ENCODE measurements around the gene SLAMF8. TPM values are rescaled to one million over a fixed set of nuclear protein-coding genes. Genes with fewer than 3 reads are reported as not detected.

Gene SLAMF8
- total RNA-seq, 1 donor from 2014 or later: not detected

GRCh38 chr1:159860456-159860855 lies 33.8 kb downstream of the SLAMF8 start:
- DNase-seq (ENCODE audit: low spot score in 2 of 2, unreplicated experiment in 2 of 2): no peak
- Mint-ChIP-seq H3K27me3 (ENCODE audit: low read depth) (peaks cover 10% of the 10 kb centered on the region), H3K9me3 (no peaks in the 10 kb centered on the region), H3K4me3 (no peak overlapping the region), H3K27ac (no peak overlapping the region), H3K4me1 (peaks cover 3% of the 10 kb centered on the region), H3K36me3 (no peaks in the 10 kb centered on the region)
- TF ChIP-seq CTCF (IDR thresholded peaks at IDR 0.05; ENCODE audit: unreplicated experiment): no peak

DNA sequence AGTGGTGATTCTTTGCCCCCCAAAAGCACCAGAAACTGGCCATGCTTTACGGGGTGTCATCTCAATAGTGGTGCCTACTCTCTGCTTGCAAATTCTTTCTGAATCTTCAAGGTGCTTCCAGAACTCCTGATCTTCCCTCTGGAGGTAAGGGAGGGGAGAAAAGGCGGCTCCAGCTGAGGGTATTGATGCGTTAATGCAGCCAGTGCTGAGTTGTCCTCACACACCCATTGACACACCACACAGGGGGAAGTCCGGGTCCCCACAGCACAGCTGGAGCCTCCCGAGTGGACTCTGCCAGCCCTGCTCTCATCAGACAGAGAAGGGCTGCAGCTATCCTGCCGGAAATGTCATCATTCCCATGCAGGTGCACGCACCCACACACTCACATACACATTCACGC lies 34.5 kb downstream of the SLAMF8 start:
- Mint-ChIP-seq H3K9me3 (no peaks in the 10 kb centered on the region), H3K27ac (no peak overlapping the region), H3K36me3 (no peaks in the 10 kb centered on the region), H3K4me3 (no peak overlapping the region), H3K4me1 (peaks cover 3% of the 10 kb centered on the region), H3K27me3 (ENCODE audit: low read depth) (peaks cover 11% of the 10 kb centered on the region)
- DNase-seq (ENCODE audit: low spot score in 2 of 2, unreplicated experiment in 2 of 2): no peak
- no peak for TF ChIP-seq CTCF (IDR thresholded peaks at IDR 0.05; ENCODE audit: unreplicated experiment)

GRCh38 chr1:159862031-159862430 lies 35.4 kb downstream of the SLAMF8 start:
- H3K27me3 Mint-ChIP-seq (ENCODE audit: low read depth): peaks cover 11% of the 10 kb centered on the region
- no peaks in the 10 kb centered on the region for H3K9me3 Mint-ChIP-seq
- no peak overlapping the region for H3K27ac Mint-ChIP-seq
- no peak for TF ChIP-seq CTCF (IDR thresholded peaks at IDR 0.05; ENCODE audit: unreplicated experiment)
- DNase-seq (ENCODE audit: low spot score in 2 of 2, unreplicated experiment in 2 of 2): no peak
- H3K4me1 Mint-ChIP-seq: peaks cover 5% of the 10 kb centered on the region
- H3K36me3 Mint-ChIP-seq: no peaks in the 10 kb centered on the region
- H3K4me3 Mint-ChIP-seq: no peak overlapping the region

DNA sequence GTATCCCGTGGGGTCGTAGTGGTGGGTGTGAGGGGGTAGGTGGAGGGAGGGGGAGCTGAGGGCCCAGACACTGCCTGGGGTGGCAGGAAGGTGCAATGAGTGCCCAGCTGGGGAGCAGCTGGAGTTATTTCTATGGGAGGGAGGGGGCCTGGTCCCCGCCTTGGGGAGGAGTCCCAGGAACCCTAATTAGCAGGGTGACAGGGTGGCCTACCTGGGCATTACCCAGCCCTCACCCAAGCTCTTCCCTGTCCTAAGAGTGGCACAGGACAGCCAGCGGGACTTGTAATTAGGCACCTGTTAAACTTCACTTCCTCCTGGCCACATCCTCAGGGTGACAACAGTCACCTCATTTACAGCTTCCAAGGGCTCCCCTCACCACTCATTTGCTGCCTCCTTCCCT lies 35.9 kb downstream of the SLAMF8 start, which contains the start of gene VSIG8:
TSS of gene VSIG8 (minus strand) at position 101 of the 400 bp plus-strand sequence. CDS start 136 bp downstream, outside the sequence.
- no peak within 1 kb of the TSS for H3K4me3 Mint-ChIP-seq
- peaks cover 9% of the 10 kb centered on the region for H3K4me1 Mint-ChIP-seq
- H3K27ac Mint-ChIP-seq: no peak within 1 kb of the TSS
- H3K9me3 Mint-ChIP-seq: no peaks in the 10 kb centered on the region
- no peak for DNase-seq (ENCODE audit: low spot score in 2 of 2, unreplicated experiment in 2 of 2)
- no peaks in the 10 kb centered on the region for H3K36me3 Mint-ChIP-seq
- peaks cover 11% of the 10 kb centered on the region for H3K27me3 Mint-ChIP-seq (ENCODE audit: low read depth)
- TF ChIP-seq CTCF (IDR thresholded peaks at IDR 0.05; ENCODE audit: unreplicated experiment): no peak

DNA sequence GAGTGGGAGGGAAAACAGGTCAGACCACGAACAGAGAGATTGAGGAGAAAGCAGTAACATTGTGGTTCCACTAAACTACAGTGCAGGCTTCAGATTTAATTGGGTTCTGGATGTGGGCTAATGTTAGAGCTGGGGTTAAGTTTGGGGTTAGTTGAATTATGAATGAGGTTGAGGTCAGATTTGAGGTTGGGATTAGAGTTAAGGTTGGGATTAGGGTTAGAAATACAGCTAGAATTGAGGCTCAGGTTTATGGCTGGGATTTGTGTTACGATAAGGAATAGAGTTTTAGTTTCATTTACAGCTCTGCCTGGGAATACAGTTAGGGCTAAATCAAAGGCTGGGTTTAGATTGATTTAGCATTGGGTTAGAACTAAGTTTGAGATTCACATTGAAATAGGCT lies 37.6 kb downstream of the SLAMF8 start:
- TF ChIP-seq CTCF (IDR thresholded peaks at IDR 0.05; ENCODE audit: unreplicated experiment): no peak
- Mint-ChIP-seq H3K4me3 (no peak overlapping the region), H3K9me3 (no peaks in the 10 kb centered on the region), H3K27ac (no peak overlapping the region), H3K36me3 (no peaks in the 10 kb centered on the region), H3K4me1 (peaks cover 16% of the 10 kb centered on the region), H3K27me3 (ENCODE audit: low read depth) (peaks cover 11% of the 10 kb centered on the region)
- no peak for DNase-seq (ENCODE audit: low spot score in 2 of 2, unreplicated experiment in 2 of 2)

DNA sequence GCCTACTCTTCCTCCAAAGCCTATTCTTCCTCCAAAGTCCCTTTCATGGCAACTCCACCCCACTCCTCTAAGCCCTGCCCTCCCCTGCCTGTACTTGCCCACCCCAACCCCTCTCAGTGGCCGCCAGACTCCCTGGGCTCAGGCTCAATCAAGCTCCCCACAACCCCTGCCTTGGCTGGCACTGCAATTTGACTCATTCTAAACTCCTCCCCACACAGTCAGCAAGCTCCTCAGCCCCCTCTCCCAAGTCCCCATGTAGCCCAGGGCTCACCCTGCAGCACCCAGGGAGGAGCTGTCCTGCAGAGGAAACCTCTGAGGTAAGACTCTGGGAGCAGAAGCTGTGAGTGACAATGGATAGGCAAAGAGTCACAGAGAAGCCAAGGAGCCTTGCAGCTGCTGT lies 39.4 kb downstream of the SLAMF8 start:
- no peak overlapping the region for H3K27ac Mint-ChIP-seq
- H3K9me3 Mint-ChIP-seq: no peaks in the 10 kb centered on the region
- no peak for DNase-seq (ENCODE audit: low spot score in 2 of 2, unreplicated experiment in 2 of 2)
- no peak overlapping the region for H3K4me3 Mint-ChIP-seq
- H3K4me1 Mint-ChIP-seq: peaks cover 13% of the 10 kb centered on the region
- TF ChIP-seq CTCF (IDR thresholded peaks at IDR 0.05; ENCODE audit: unreplicated experiment): no peak
- H3K36me3 Mint-ChIP-seq: no peaks in the 10 kb centered on the region
- H3K27me3 Mint-ChIP-seq (ENCODE audit: low read depth): peaks cover 15% of the 10 kb centered on the region
